Activated B cell treated with CpG ODN at 0.5 μM for 24 hours (primary cell): ENCODE data around the gene TBC1D9B. TPM values are rescaled to one million over a fixed set of nuclear protein-coding genes. Genes with fewer than 3 reads are reported as not detected.

Experiments used
- ATAC-seq: fragments of 200-7000 bp; cut with Tn5 transposase; one replicate; pipeline ENCODE4 v1.10.0; 2021; ENCODE audit warnings: low read depth, mild to moderate bottlenecking, moderate library complexity
- CTCF ChIA-PET: fragments of 350-600 bp; sonication (Branson Sonifier 250); formaldehyde crosslinking; loops from one replicate; lab custom pipeline; 2021; ENCODE audit warnings: antibody characterized with exemption; lab: Charles Lee
- POLR2A ChIA-PET: fragments of 350-600 bp; sonication (Branson Sonifier 250); formaldehyde crosslinking; loops from one replicate; lab custom pipeline; 2021; ENCODE audit warnings: antibody characterized with exemption; lab: Charles Lee
- DNase-seq: peaks from one replicate; pipeline ENCODE4 v3.0.0; 2022
- H3K27ac Mint-ChIP-seq: one replicate; pipeline ENCODE4 v1.8.0; 2020; ENCODE audit warnings: mixed read lengths
- H3K27me3 Mint-ChIP-seq: one replicate; pipeline ENCODE4 v1.8.0; 2021; ENCODE audit warnings: mixed read lengths
- H3K36me3 Mint-ChIP-seq: one replicate; pipeline ENCODE4 v1.8.0; 2021; ENCODE audit warnings: low read depth, mixed read lengths
- H3K4me1 Mint-ChIP-seq: one replicate; pipeline ENCODE4 v1.8.0; 2021; ENCODE audit warnings: mixed read lengths
- H3K4me3 Mint-ChIP-seq: one replicate; pipeline ENCODE4 v1.8.0; 2020; ENCODE audit warnings: mild to moderate bottlenecking, mixed read lengths
- H3K9me3 Mint-ChIP-seq: one replicate; pipeline ENCODE4 v1.8.0; 2020; ENCODE audit warnings: mixed read lengths
- CTCF ChIP-seq: fragments of 200-600 bp; IDR thresholded peaks from one replicate; pipeline ENCODE4 v1.8.0; 2022; ENCODE audit warnings: antibody characterized with exemption, mild to moderate bottlenecking
- intact Hi-C: fragments of 100-400 bp; cut with micrococcal nuclease; formaldehyde crosslinking; loops from one replicate; pipeline ENCODE4 v1.15.1; 2024
- total RNA-seq: library from RNA; stranded (reverse); gene quantifications from 2 replicates; pipeline ENCODE4 v1.2.3, GENCODE V29; 2022

Gene TBC1D9B
- total RNA-seq, 1 donor from 2014 or later, result 117 TPM

GRCh38 chr5:179822444-179822990 lies 85.2 kb downstream of the TBC1D9B start:
- peaks cover 64% of the 10 kb centered on the region for H3K4me1 Mint-ChIP-seq
- H3K27me3 Mint-ChIP-seq, result no peaks in the 10 kb centered on the region
- ChIA-PET CTCF (interaction anchor here (0.5 to 1.7 kb wide), 2 partner anchors 20 to 36 kb away, joined by 3 to 6 read pairs; no protein-coding TSS in a partner anchor), POLR2A (interaction anchor here (0.6 to 2.0 kb wide), 13 partner anchors 10 to 140 kb away, joined by 3 to 7 read pairs (median 3); partner anchors contain the start of gene MRNIP)
- no peak for ATAC-seq
- no peak for TF ChIP-seq CTCF
- peaks cover 57% of the 10 kb centered on the region for H3K36me3 Mint-ChIP-seq
- peak overlapping the region; percentile 96 for H3K4me3 Mint-ChIP-seq
- no peak for DNase-seq
- no peaks in the 10 kb centered on the region for H3K9me3 Mint-ChIP-seq
- intact Hi-C loops, result loop anchor here (5.0 kb wide), 1 partner anchor 85 kb away; the partner anchor contains the start of gene TBC1D9B
- peak overlapping the region; percentile 92 for H3K27ac Mint-ChIP-seq

GRCh38 chr5:179822059-179822432 lies 85.7 kb downstream of the TBC1D9B start:
- no peak for DNase-seq
- POLR2A ChIA-PET, result interaction anchor here (0.6 to 2.0 kb wide), 12 partner anchors 9 to 140 kb away, joined by 3 to 7 read pairs (median 3); partner anchors contain the start of gene MRNIP
- H3K27ac Mint-ChIP-seq, result peak overlapping the region; percentile 92
- CTCF ChIA-PET, result interaction anchor here (0.5 to 1.7 kb wide), 2 partner anchors 20 to 36 kb away, joined by 3 to 6 read pairs; no protein-coding TSS in a partner anchor
- peaks cover 64% of the 10 kb centered on the region for H3K4me1 Mint-ChIP-seq
- H3K4me3 Mint-ChIP-seq, result peak overlapping the region; percentile 96
- peaks cover 53% of the 10 kb centered on the region for H3K36me3 Mint-ChIP-seq
- ATAC-seq, result no peak
- H3K9me3 Mint-ChIP-seq, result no peaks in the 10 kb centered on the region
- intact Hi-C loops, result loop anchor here (5.0 kb wide), 1 partner anchor 85 kb away; the partner anchor contains the start of gene TBC1D9B
- no peak for TF ChIP-seq CTCF
- H3K27me3 Mint-ChIP-seq, result no peaks in the 10 kb centered on the region

- Mint-ChIP-seq H3K27ac (peak overlapping the region; percentile 92), H3K36me3 (peaks cover 48% of the 10 kb centered on the region), H3K27me3 (no peaks in the 10 kb centered on the region), H3K9me3 (no peaks in the 10 kb centered on the region), H3K4me1 (peaks cover 62% of the 10 kb centered on the region), H3K4me3 (peak overlapping the region; percentile 96)
- intact Hi-C loops, result loop anchor here (1.0 to 5.0 kb wide), 7 partner anchors 15 to 199 kb away; partner anchors contain the start of genes CANX, HNRNPH1, MRNIP and TBC1D9B
- ChIA-PET CTCF (interaction anchor here (0.5 to 2.5 kb wide), 3 partner anchors 19 to 35 kb away, joined by 3 to 16 read pairs (median 6); no protein-coding TSS in a partner anchor), POLR2A (interaction anchor here (0.6 to 5.2 kb wide), 26 partner anchors 9 to 1009 kb away, joined by 3 to 58 read pairs (median 4); partner anchors contain the start of genes HNRNPH1, MAML1, MGAT4B and MRNIP)
- ATAC-seq (peak; percentile 52), DNase-seq (peak; percentile 75)
- no peak for TF ChIP-seq CTCF
Observed at GRCh38 chr5:179821298-179822058, 86.2 kb downstream of the TBC1D9B start.

GRCh38 chr5:179820483-179821297 lies 87.0 kb downstream of the TBC1D9B start, which contains the start of gene SQSTM1:
SQSTM1 (plus strand) TSS chr5:179820905; CDS start chr5:179820937, 32 bp downstream.
- no peaks in the 10 kb centered on the region for H3K9me3 Mint-ChIP-seq
- H3K36me3 Mint-ChIP-seq, result peaks cover 41% of the 10 kb centered on the region
- peak within 1 kb of the TSS; percentile 96 for H3K4me3 Mint-ChIP-seq
- H3K27me3 Mint-ChIP-seq, result no peaks in the 10 kb centered on the region
- intact Hi-C loops, result loop anchor here (1.0 to 5.0 kb wide), 7 partner anchors 16 to 198 kb away; partner anchors contain the start of genes CANX, HNRNPH1, MRNIP and TBC1D9B
- DNase-seq (peak; percentile 91), ATAC-seq (peak; percentile 51)
- POLR2A ChIA-PET, result interaction anchor here (0.6 to 5.2 kb wide), 21 partner anchors 9 to 1010 kb away, joined by 3 to 58 read pairs (median 8); partner anchors contain the start of genes HNRNPH1, MAML1, MGAT4B and MRNIP
- peak within 1 kb of the TSS; percentile 92 for H3K27ac Mint-ChIP-seq
- no peak for TF ChIP-seq CTCF
- CTCF ChIA-PET, result interaction anchor here (1.2 to 2.5 kb wide), 2 partner anchors 19 to 24 kb away, joined by 3 to 16 read pairs; no protein-coding TSS in a partner anchor
- peaks cover 66% of the 10 kb centered on the region for H3K4me1 Mint-ChIP-seq
